ENCODE data around the gene KCTD21. TPM values are rescaled to one million over a fixed set of nuclear protein-coding genes. Genes with fewer than 3 reads are reported as not detected.
"Not testable (repeated sequence)": the region's sequence is repeated elsewhere in the genome, so short reads cannot be mapped to it uniquely, and the experiment has no call there.

Gene KCTD21
- 13.7 TPM for total RNA-seq

GRCh38 chr11:78188286-78189173 is at the start of gene KCTD21, which contains the start of gene USP35:
KCTD21 (minus strand) TSS chr11:78188626; CDS start chr11:78174554, 14,072 bp downstream.
USP35 (plus strand) TSS chr11:78188919; CDS start chr11:78196246, 7,327 bp downstream.
- intact Hi-C loops (cut with DNase I): no loop called here
- peak; percentile 97 for DNase-seq (ENCODE audit: low spot score)
- peak; percentile 97 for ATAC-seq

- no peak for ATAC-seq
- intact Hi-C loops (cut with DNase I): no loop called here
- no peak for DNase-seq (ENCODE audit: low spot score)
Measured at GRCh38 chr11:78237293-78238046, 49.0 kb upstream of the KCTD21 start.

DNA sequence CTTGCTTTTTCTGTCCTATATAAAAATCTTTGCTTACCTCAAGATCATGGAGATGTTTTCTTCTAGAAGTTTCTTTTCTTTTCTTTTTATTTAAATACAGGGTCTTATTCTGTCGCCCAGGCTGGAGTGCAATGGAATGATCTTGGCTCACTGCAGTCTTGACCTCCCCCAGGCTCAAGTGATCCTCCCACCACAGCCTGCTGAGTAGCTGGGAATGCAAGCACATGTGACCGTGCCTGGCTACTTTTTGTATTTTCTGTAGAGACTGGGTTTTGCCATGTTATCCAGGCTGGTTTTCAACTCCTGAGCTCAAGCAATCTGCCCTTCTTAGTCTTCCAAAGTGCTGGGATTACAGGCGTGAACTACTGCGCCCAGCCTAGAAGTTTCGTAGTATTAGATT is 45.6 kb upstream of the KCTD21 start:
- intact Hi-C loops (cut with DNase I): no loop called here
- ATAC-seq (no peak), DNase-seq (ENCODE audit: low spot score) (no peak)

DNA sequence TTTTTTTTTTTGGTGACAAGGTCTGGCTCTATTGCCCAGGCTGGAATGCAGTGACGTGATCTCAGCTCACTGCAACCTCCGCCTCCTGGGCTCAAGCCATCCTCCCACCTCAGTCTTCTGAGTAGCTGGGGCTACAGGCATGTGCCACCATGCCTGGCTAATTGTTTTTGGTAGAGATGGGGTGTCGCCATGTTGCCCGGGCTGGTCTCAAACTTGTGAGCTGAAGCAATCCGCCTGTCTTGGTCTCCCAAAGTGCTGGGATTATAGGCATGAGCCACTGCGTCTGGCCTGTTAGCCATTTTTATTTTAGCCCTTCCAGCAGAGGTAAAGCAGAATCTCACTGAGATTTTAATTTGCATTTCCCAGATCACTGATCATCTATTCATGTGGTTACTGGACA is 44.6 kb upstream of the KCTD21 start:
- ATAC-seq; DNase-seq (ENCODE audit: low spot score); intact Hi-C loops (cut with DNase I): not testable (repeated sequence)

- DNase-seq (ENCODE audit: low spot score): no peak
- peak; percentile 74 for ATAC-seq
- intact Hi-C loops (cut with DNase I): no loop called here
Measured at GRCh38 chr11:78231962-78232501, 43.6 kb upstream of the KCTD21 start.

- ATAC-seq: no peak
- no peak for DNase-seq (ENCODE audit: low spot score)
- intact Hi-C loops (cut with DNase I): no loop called here
Measured at GRCh38 chr11:78230161-78230877, 41.9 kb upstream of the KCTD21 start.

GRCh38 chr11:78229106-78229505 is 40.7 kb upstream of the KCTD21 start:
- DNase-seq (ENCODE audit: low spot score): no peak
- intact Hi-C loops (cut with DNase I): loop anchor here (10.0 kb wide), 1 partner anchor 336 kb away; no protein-coding TSS in a partner anchor
- ATAC-seq: no peak

DNA sequence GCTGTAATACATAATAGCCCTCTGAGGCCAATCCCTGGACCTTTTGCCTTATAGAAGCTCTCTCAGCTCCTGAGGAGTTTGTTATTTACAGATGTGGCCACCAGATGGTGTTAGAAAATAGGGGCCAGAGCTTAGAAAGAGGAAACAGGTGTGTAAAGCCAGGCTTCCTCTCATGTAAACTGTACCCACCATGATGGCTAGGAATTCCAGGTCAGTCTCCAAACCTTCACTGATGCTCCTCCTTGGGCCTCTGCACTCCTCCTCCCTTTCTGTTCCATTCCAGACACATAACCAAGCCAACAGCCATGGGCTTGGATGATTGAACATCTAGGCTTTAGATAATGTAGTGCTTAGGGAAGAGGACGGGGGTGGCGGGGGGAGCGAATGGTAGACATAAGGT is 40.0 kb upstream of the KCTD21 start:
- intact Hi-C loops (cut with DNase I): loop anchor here (10.0 kb wide), 1 partner anchor 336 kb away; no protein-coding TSS in a partner anchor
- DNase-seq (ENCODE audit: low spot score): no peak
- peak; percentile 75 for ATAC-seq

GRCh38 chr11:78227921-78228320 is 39.5 kb upstream of the KCTD21 start:
- DNase-seq (ENCODE audit: low spot score) (no peak), ATAC-seq (no peak)
- intact Hi-C loops (cut with DNase I): loop anchor here (10.0 kb wide), 1 partner anchor 337 kb away; no protein-coding TSS in a partner anchor

DNA sequence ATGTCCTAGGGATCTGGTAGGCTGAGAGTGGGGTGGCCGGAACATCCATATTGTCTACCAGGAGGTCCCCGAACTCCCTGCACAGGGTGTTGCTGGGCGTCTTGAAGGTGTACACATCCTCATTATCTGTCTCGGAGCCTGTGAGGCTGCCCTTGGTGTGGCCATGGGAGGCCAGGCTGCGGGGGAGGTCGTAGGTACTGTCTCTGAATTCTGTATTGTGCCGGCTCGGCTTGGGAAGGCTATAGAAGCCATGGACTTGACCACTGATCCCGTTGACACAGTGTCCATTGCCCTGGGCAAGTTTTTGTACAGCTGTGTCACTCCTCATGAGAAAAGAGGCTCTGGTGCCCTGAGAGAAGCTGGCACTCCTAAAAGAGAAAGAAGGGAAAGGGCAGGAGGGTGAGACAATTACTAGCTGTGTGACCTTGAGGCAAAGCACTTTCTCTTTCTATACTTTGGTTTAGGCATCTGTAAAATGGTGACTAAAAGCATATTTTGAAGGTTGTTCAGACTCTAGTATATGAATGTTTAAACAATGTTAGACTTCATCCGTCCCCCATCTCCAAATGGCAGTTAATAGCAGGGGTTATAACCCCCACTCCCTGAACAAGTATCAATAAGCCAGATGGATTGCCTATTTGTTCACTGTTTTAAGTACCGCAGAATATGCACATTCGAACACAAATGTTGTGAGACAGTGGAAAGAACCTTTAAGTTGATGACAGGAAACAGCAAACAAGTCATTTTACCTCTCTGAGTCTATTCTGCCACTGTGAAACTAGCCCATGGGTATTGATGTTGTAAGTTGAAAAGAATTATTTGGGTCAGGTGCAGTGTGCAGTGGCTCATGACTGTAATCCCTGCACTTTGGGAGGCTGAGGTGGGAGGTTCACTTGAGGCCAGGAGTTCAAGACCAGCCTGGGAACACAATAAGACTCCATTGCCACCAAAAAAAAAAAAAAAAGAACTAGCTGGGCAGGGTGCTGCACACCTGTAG is 38.6 kb upstream of the KCTD21 start:
- intact Hi-C loops (cut with DNase I): loop anchor here (10.0 kb wide), 1 partner anchor 338 kb away; no protein-coding TSS in a partner anchor
- DNase-seq (ENCODE audit: low spot score): no peak

GRCh38 chr11:78224906-78225420 is 36.5 kb upstream of the KCTD21 start:
- DNase-seq (ENCODE audit: low spot score) (no peak), ATAC-seq (no peak)
- intact Hi-C loops (cut with DNase I): loop anchor here (10.0 kb wide), 1 partner anchor 340 kb away; no protein-coding TSS in a partner anchor

More for the DNA sequence above, 38.6 kb upstream of the KCTD21 start:
- ATAC-seq: no peak

DNA sequence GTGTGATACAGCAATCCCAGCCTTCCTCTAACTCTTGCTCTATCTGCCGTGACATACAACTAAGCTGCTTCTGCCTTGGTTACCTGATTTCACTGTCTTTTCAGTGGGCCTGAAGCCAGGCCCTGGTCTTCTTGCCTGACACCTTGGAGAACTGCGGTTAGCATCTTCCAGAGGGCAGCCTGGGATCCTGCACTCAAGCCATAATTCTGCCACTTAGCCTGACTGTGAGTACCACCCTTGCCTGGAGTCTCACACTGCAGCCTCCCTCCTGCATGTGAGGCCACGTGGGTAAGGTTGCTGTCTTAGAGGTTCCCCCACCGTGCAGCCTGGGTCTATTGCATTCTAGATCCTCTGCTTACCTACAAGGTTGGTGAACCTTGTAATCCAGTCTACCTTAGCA is 36.1 kb upstream of the KCTD21 start:
- DNase-seq (ENCODE audit: low spot score) (no peak), ATAC-seq (no peak)
- intact Hi-C loops (cut with DNase I): loop anchor here (10.0 kb wide), 1 partner anchor 340 kb away; no protein-coding TSS in a partner anchor

DNA sequence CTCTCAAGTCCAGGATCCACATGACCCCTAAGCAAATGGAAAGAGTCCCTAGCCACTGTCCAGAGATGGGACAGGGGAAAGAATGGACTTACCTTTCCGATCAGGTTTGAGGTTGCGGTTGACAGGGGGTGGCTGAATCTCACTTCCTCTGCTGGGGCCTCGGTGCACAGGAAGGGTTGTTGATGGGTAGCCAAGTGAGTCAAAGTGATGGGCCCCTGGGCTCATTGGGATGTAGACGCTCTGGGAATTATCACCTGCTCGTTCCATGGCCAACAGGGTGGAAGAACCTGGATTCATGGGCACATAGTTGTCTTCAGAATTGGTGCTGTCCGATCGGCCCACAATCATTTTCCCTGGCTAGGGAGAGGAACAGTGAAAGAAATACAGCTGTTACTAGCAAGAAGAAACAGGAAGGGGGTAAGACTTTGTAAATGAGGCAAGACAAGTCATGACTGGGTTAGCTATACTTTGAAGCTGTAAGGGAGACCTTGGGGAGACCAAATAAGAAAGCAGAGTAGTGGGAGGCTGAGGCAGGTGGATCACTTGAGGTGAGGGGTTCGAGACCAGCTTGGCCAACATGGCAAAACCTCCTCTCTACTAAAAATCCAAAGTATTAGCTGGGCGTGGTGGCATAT is 35.0 kb upstream of the KCTD21 start:
- no peak for ATAC-seq
- no peak for DNase-seq (ENCODE audit: low spot score)
- intact Hi-C loops (cut with DNase I): loop anchor here (10.0 kb wide), 1 partner anchor 341 kb away; no protein-coding TSS in a partner anchor

GRCh38 chr11:78222726-78223125 is 34.3 kb upstream of the KCTD21 start:
- intact Hi-C loops (cut with DNase I): loop anchor here (10.0 kb wide), 1 partner anchor 342 kb away; no protein-coding TSS in a partner anchor
- ATAC-seq; DNase-seq (ENCODE audit: low spot score): not testable (repeated sequence)

DNA sequence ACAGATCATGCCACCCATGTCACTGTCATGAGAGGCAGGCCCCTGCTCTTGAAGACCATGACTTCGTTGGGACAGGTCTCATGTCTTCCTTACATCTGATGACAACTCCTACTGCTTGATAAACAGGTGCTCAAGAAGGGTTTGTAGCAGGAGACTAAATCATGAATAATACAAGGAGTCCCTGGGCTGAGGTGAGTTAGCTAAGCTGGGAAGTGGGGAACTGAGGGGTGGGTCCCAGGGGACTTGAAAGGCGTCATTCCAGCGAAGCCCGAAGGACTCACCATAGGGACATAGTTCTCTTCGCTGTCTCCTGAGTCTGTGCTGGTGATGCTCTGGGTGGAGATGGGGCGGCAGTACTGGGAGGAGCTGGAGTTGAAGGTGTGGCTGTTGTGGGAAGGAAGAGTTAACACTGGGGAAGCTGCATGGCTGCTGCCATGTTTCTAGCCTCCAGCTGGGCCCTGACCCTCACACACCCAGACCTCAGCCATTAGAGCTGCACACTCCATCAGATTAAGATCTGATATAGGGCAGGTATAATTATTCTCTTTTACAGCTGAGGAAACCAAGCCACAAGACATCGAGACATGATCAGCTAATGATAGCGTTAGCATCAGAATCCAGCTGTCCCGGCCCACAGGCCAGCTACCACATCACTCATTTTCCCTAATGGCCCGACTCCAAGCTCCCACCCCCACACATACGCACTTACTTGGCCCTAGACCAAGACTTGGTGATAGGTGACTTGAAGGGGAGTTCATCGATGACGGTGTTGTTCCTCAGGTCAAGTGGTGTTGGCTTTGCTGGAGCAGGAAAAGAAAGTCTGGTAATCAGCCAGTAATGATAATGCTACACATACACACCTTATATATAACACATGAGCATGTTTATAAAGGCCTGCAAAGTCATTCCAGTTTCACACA is 33.2 kb upstream of the KCTD21 start:
- DNase-seq (ENCODE audit: low spot score): no peak
- intact Hi-C loops (cut with DNase I): loop anchor here (10.0 kb wide), 1 partner anchor 343 kb away; no protein-coding TSS in a partner anchor
- ATAC-seq: no peak

Data from sciatic nerve (tissue), 2 donors.